IPS-11a (cell line): Measurements from ENCODE around the gene CALY.
"Not testable (repeated sequence)": the region's sequence is repeated elsewhere in the genome, so short reads cannot be mapped to it uniquely, and the experiment has no call there.

ENCODE experiments used
- H3K4me3 ChIP-seq: one replicate; pipeline ENCODE4 v1.5.1; 2013; ENCODE audit warnings: low read depth, low read length, control low read depth

Gene CALY

DNA sequence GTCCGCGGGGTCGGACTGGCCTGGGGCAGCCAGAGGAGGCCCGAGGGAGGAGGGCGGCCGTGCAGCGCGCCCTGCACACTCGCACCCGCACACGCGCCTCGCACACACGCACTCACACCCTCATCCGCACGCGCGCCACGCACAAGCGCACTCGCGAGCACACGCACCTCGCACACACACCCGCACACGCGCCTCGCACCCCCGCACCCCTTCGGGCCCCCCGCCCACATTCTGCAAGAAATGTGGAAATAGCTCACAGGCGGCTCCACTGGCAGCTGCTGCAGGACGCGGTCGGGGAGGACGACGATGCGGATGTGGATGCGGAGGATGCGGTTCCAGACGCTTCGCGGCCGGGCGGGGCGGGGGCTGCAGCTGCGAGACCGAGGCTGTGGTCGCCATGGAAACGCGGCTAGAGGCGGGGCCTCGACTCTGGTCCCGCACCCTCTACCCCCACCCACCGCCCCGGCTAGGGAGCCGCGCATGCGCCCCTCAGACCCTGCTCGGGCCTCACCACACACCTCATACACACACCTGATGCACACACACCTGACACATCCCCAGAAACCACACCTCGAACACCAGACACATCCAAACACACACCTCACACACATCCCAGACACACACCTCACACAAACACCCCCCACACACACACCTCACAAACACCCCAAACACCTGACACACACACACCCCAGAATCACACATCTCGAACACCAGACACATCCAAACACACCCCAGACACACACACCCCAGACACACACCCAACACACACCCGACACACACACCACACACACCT lies at the start of gene CALY:
Gene CALY (minus strand): TSS at position 320 of the 793 bp plus-strand sequence. CDS start 7,907 bp downstream, outside the sequence.
- H3K4me3 ChIP-seq = no peak within 1 kb of the TSS

DNA sequence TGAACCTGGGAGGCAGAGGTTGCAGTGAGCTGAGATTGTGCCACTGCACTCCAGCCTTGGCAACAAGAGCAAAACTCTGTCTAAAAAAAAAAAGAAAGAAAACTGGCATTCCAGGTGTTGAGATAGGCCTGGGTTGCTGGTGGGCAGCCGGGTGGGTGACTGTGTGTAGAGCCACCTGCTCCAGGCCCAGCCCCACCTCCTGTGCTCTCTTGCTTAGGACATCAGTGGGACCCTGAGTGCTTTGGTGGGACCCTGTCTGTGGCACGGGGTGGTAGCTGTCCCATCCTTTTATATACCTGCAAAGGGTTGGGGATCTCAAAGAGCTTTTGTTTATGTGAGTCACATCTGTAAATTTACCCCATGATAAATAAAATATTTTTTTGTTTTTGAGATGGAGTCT lies 48.5 kb upstream of the CALY start:
- no peak overlapping the region for H3K4me3 ChIP-seq

- H3K4me3 ChIP-seq = no peak overlapping the region
Observed at GRCh38 chr10:133384071-133384470, 47.4 kb upstream of the CALY start.

DNA sequence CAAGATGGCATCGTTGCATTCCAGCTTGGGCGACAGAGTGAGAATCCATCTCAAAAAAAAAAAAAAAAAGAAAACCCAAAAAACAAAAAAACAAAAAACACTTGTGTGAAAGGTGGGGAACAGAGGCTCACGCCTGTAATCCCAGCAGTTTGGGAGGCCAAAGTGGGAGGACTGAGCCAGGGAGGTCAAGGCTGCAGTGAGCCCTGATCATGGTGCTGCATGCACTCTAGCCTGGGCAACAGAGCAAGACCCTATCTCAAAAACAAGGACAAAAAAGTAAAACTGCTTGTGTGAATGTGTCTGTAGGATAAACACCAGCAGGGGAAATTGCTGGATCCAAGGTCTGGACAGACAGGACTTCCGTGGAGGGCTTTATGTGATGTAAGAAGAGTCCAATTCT lies 46.9 kb upstream of the CALY start:
- H3K4me3 ChIP-seq = no peak overlapping the region

GRCh38 chr10:133381036-133381435 lies 44.3 kb upstream of the CALY start:
- no peak overlapping the region for H3K4me3 ChIP-seq

DNA sequence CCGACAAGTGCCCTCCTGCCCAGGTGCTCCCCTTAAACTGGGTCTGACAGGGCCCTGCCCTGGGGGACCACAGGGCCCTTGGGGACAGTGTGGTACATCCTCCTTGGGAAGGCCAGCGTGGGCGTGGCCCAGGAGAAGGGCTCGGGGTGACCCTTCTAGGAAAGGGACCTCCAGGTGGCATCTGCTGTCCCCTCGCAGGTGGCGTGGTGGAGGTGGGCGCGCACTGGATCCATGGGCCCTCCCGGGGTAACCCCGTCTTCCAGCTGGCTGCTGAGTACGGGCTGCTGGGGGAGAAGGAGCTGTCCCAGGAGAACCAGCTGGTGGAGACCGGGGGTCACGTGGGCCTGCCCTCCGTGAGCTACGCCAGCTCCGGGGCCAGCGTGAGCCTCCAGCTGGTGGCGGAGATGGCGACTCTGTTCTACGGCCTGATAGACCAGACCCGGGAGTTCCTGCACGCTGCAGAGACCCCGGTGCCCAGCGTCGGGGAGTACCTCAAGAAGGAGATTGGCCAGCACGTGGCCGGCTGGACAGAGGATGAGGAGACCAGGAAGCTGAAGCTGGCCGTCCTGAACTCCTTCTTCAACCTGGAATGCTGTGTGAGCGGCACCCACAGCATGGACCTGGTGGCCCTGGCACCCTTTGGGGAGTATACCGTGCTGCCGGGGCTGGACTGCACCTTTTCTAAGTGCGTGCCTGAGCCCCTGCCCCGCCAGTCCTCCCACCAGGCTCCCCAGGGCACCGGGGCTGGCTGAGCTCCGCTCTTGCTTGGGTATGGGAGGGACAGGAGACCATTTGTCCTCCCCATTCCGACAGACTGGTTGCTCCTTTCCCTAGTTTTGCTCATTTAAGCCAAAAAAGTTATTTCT lies 43.3 kb upstream of the CALY start:
- H3K4me3 ChIP-seq = peak overlapping the region; percentile 35

- peak within 1 kb of the TSS; percentile 61 for H3K4me3 ChIP-seq
Observed at GRCh38 chr10:133379152-133379800, 42.6 kb upstream of the CALY start, which contains the start of gene PAOX. PAOX (plus strand) TSS chr10:133379262; CDS start chr10:133379317, 55 bp downstream.

- peak overlapping the region; percentile 61 for H3K4me3 ChIP-seq
Observed at GRCh38 chr10:133378251-133379096, 41.8 kb upstream of the CALY start.

- H3K4me3 ChIP-seq = peak overlapping the region; percentile 61
Observed at GRCh38 chr10:133377818-133378250, 41.1 kb upstream of the CALY start.

DNA sequence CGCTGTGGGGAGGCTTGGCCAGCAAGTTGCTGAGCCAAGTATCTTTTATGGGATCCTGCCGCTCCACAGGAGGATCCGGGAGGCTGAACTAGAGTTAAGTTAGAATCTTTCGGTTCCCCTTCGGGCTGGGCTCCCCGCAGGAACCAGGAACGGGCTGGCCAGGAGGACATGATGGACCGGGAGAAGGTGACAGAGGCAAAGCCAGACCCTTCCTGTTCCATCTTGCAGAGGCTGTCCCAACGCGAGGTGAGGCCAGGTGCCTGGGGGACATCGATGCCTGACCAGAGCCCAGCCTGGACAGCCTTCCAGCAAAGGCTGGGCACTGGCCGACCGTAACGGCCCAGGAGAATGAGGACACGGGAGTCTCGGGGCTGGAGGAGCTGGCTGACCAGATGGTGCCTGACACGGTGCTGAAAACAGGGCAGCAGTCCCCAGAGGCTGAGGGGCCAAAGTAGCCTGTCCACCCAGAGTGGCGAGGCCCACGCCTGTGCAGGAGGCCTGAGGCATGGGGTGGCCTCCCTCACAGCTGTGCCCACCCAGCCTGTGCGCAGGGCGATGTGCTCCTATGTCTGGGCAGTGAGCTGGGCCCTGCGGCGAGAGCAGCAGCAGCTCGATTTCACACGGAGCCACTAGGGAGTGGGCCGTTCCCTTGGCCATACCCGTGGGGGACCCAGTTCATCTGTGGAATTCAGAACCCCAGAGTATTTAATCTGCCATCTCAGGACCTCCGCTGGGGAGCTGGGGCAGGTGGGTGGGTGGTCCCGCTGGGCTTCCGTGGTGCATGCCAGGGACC lies 40.5 kb upstream of the CALY start:
- no peak overlapping the region for H3K4me3 ChIP-seq

- not testable (repeated sequence) for H3K4me3 ChIP-seq
Observed at GRCh38 chr10:133376183-133376582, 39.5 kb upstream of the CALY start.

- H3K4me3 ChIP-seq = no peak overlapping the region
Observed at GRCh38 chr10:133375357-133376115, 38.8 kb upstream of the CALY start.

GRCh38 chr10:133373174-133374090 lies 36.7 kb upstream of the CALY start, which contains the start of gene ECHS1:
ECHS1 (minus strand) TSS chr10:133373354; CDS start chr10:133373333, 21 bp downstream.
- H3K4me3 ChIP-seq = peak within 1 kb of the TSS; percentile 87

DNA sequence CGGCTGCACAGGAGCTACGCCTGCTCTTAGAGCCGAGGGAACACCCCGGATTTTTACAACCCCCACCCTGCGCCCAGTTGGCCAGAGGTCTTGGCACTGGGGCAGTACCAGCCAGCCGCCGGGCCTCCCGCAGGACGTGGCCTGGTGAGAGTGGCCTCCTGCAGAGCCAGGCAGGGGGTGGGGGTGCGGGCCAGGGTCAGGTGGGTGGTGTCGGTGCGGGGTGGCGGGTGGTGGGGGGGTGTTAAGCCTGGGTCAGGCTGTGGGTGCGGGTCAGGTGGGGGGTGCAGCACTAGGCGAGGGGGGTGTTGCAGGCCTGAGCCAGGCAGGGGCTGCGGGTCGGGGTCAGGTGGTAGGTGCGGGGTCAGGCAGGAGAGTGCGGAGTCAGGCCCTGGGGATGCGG lies 35.8 kb upstream of the CALY start:
- H3K4me3 ChIP-seq = no peak overlapping the region

DNA sequence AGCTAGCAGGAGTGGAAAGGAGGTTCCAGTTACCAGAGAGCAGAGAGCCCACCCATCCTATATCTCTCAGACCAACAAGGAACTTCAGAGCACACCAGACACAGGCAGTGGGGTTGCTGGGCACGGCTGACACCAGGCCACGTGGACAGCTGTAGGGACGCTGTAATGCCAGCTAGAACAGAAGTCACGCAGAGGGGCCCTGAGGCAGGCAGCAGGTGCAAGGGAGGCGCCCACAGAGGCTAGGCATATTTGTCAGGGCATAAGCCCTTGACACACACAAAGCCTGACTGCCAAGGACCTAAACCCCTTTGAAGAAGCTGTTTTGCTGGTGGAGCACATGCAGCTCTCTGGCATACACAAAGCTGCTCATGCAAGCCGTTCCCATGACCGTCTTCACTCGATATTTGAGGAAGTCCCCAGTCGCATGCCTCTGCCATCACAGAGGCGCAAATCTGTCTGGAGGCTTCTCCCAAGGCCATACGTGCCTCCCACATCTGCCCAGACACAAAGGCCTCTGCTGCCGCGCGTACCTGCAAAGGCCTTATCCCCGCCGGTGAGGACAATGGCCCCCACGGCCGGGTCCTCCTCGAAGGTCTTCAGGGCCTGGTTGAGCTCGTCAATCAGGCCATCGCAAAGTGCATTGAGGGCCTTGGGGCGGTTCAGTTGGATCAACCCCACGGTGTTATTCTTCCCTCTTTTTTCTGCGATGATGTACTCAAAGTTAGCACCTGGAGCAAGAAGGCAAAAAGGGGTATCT lies 33.5 kb upstream of the CALY start:
- H3K4me3 ChIP-seq = no peak overlapping the region

GRCh38 chr10:133368153-133368552 lies 31.5 kb upstream of the CALY start:
- H3K4me3 ChIP-seq = no peak overlapping the region

DNA sequence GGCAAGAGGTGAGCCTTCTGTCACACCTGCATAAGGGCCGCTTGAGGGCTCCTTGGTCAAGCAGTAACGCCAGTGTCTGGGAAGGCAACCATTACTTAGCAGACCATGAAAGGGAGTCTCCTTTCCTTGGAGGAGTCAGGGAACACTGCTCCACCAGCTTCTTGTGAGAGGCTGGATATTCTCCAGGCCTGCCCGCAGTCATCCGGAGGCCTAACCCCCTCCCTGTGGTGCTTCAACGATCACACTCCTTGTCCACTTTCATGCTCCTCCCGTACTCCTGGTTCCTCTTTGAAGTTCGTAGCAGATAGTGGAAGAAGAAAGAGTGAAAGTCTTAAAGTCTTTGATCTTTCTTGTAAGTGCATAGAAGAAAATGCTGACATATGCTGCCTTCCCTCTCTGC lies 30.8 kb upstream of the CALY start:
- not testable (repeated sequence) for H3K4me3 ChIP-seq
